Natural killer cell treated with Interleukin-12 subunit alpha and Interleukin-12 subunit beta and Interleukin-15 and Interleukin-18, amount 100 ng/mL, for 72 hours (primary cell): Measurements from ENCODE around the gene TOX3. TPM values are rescaled to one million over a fixed set of nuclear protein-coding genes. Genes with fewer than 3 reads are reported as not detected.

Source experiments
- ATAC-seq, 2 donors: fragments of 150-1000 bp; cut with Tn5 transposase in 1 of 2; sonication (Bioruptor Pico), chemical (Tn5 transposase) in 1 of 2; 2 replicates each; pipeline ENCODE4 v1.10.0; 2021
- DNase-seq: peaks from one replicate; pipeline ENCODE4 v3.0.0; 2022; ENCODE audit warnings: low spot score
- H3K27ac Mint-ChIP-seq, 2 donors: 1 replicate in 1 of 2; 2 replicates in 1 of 2; pipeline ENCODE4 v1.8.0; 2022; ENCODE audit warnings: mixed read lengths in 2 of 2, mild to moderate bottlenecking in 1 of 2, moderate library complexity in 1 of 2
- H3K27me3 Mint-ChIP-seq, 2 donors: 1 replicate in 1 of 2; 2 replicates in 1 of 2; pipeline ENCODE4 v1.8.0; 2022; ENCODE audit warnings: mixed read lengths in 2 of 2
- H3K36me3 Mint-ChIP-seq: one replicate; pipeline ENCODE4 v1.8.0; 2022; ENCODE audit warnings: mixed read lengths
- H3K4me1 Mint-ChIP-seq, 2 donors: 1 replicate in 1 of 2; 2 replicates in 1 of 2; pipeline ENCODE4 v1.8.0; 2022; ENCODE audit warnings: low read depth in 2 of 2, mixed read lengths in 2 of 2, mild to moderate bottlenecking in 1 of 2
- H3K4me3 Mint-ChIP-seq: one replicate; pipeline ENCODE4 v1.8.0; 2022; ENCODE audit warnings: mixed read lengths
- H3K9me3 Mint-ChIP-seq: 2 replicates; pipeline ENCODE4 v1.8.0; 2022; ENCODE audit warnings: mixed read lengths
- total RNA-seq, 2 donors: library from RNA; stranded (reverse); gene quantifications; one replicate each; pipeline ENCODE4 v1.2.3, GENCODE V29; 2022

TOX3 gene
- total RNA-seq, 2 donors from 2014 or later, result not detected

GRCh38 chr16:52499060-52499440 is 47.9 kb downstream of the TOX3 start:
- no peaks in the 10 kb centered on the region for H3K36me3 Mint-ChIP-seq
- H3K4me1 Mint-ChIP-seq, result no peaks in the 10 kb centered on the region
- no peaks in the 10 kb centered on the region for H3K27me3 Mint-ChIP-seq
- no peak overlapping the region for H3K4me3 Mint-ChIP-seq
- DNase-seq (no peak), ATAC-seq (no peak)
- H3K9me3 Mint-ChIP-seq, result peaks cover 4% of the 10 kb centered on the region
- H3K27ac Mint-ChIP-seq, result no peak overlapping the region

GRCh38 chr16:52498328-52499059 is 48.4 kb downstream of the TOX3 start:
- Mint-ChIP-seq H3K27me3 (no peaks in the 10 kb centered on the region), H3K4me1 (no peaks in the 10 kb centered on the region), H3K9me3 (peaks cover 4% of the 10 kb centered on the region), H3K4me3 (no peak overlapping the region), H3K36me3 (no peaks in the 10 kb centered on the region), H3K27ac (no peak overlapping the region)
- no peak for ATAC-seq
- no peak for DNase-seq

- no peak overlapping the region for H3K27ac Mint-ChIP-seq
- H3K4me3 Mint-ChIP-seq, result no peak overlapping the region
- no peaks in the 10 kb centered on the region for H3K4me1 Mint-ChIP-seq
- peaks cover 4% of the 10 kb centered on the region for H3K9me3 Mint-ChIP-seq
- ATAC-seq (no peak), DNase-seq (no peak)
- H3K27me3 Mint-ChIP-seq, result no peaks in the 10 kb centered on the region
- H3K36me3 Mint-ChIP-seq, result no peaks in the 10 kb centered on the region
Observed at GRCh38 chr16:52497067-52497816, 49.7 kb downstream of the TOX3 start.

GRCh38 chr16:52496051-52496876 is 50.7 kb downstream of the TOX3 start:
- peaks cover 5% of the 10 kb centered on the region for H3K9me3 Mint-ChIP-seq
- no peaks in the 10 kb centered on the region for H3K4me1 Mint-ChIP-seq
- H3K4me3 Mint-ChIP-seq, result no peak overlapping the region
- ATAC-seq (no peak), DNase-seq (no peak)
- no peaks in the 10 kb centered on the region for H3K27me3 Mint-ChIP-seq
- no peaks in the 10 kb centered on the region for H3K36me3 Mint-ChIP-seq
- no peak overlapping the region for H3K27ac Mint-ChIP-seq

DNA sequence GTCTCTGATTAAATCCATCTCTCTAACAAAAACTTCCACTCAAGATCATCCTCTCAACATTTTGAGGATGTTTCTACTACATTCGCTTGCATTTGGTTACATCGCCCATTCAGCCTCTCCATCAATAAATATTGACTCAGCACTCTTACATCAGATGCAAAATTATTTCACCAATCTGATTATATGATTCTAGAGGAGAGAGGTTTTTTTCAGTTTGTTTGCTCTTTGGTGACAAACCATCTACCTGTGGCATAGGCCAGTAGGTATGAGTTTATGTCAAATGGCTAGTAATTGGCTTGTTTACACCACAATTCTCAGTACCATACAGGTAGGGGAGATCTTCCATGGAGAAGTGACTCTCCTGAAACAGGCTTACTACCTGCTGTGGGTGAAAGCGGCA is 52.3 kb downstream of the TOX3 start:
- Mint-ChIP-seq H3K4me3 (no peak overlapping the region), H3K27ac (no peak overlapping the region), H3K27me3 (no peaks in the 10 kb centered on the region), H3K36me3 (no peaks in the 10 kb centered on the region), H3K9me3 (peaks cover 9% of the 10 kb centered on the region), H3K4me1 (no peaks in the 10 kb centered on the region)
- no peak for DNase-seq
- ATAC-seq, result no peak

GRCh38 chr16:52494145-52494544 is 52.8 kb downstream of the TOX3 start:
- no peaks in the 10 kb centered on the region for H3K36me3 Mint-ChIP-seq
- H3K4me1 Mint-ChIP-seq, result no peaks in the 10 kb centered on the region
- ATAC-seq, result no peak
- DNase-seq, result no peak
- no peaks in the 10 kb centered on the region for H3K27me3 Mint-ChIP-seq
- no peak overlapping the region for H3K4me3 Mint-ChIP-seq
- H3K9me3 Mint-ChIP-seq, result peaks cover 9% of the 10 kb centered on the region
- H3K27ac Mint-ChIP-seq, result no peak overlapping the region

- DNase-seq, result no peak
- peaks cover 9% of the 10 kb centered on the region for H3K9me3 Mint-ChIP-seq
- ATAC-seq, result no peak
- no peak overlapping the region for H3K4me3 Mint-ChIP-seq
- H3K27me3 Mint-ChIP-seq, result no peaks in the 10 kb centered on the region
- H3K4me1 Mint-ChIP-seq, result no peaks in the 10 kb centered on the region
- no peak overlapping the region for H3K27ac Mint-ChIP-seq
- H3K36me3 Mint-ChIP-seq, result no peaks in the 10 kb centered on the region
Observed at GRCh38 chr16:52492789-52493357, 54.1 kb downstream of the TOX3 start.

DNA sequence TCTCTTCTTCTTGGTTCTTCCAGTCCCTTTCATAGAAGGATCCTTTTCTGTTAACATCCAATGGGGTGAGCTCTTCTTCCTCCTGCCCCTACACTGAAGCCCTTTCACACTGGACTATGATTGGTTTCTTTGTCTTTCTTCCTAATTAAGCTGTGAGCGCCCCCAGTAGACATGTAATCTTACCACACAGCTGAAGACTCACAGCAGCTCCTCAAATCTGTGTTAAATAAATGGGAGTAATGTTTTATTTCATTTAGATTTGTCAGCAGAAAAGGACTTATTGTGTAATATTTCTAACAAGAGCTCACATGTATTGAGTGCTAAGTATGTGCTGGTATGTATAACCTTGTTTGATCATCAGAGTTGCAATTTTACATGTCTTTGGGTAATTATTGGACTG is 55.7 kb downstream of the TOX3 start:
- Mint-ChIP-seq H3K27ac (no peak overlapping the region), H3K4me3 (no peak overlapping the region), H3K36me3 (no peaks in the 10 kb centered on the region), H3K4me1 (no peaks in the 10 kb centered on the region), H3K27me3 (no peaks in the 10 kb centered on the region), H3K9me3 (peaks cover 11% of the 10 kb centered on the region)
- DNase-seq, result no peak
- ATAC-seq, result no peak

GRCh38 chr16:52489894-52490293 is 57.0 kb downstream of the TOX3 start:
- no peak overlapping the region for H3K27ac Mint-ChIP-seq
- H3K36me3 Mint-ChIP-seq, result no peaks in the 10 kb centered on the region
- H3K4me3 Mint-ChIP-seq, result no peak overlapping the region
- H3K9me3 Mint-ChIP-seq, result peaks cover 14% of the 10 kb centered on the region
- ATAC-seq (no peak), DNase-seq (no peak)
- H3K4me1 Mint-ChIP-seq, result no peaks in the 10 kb centered on the region
- no peaks in the 10 kb centered on the region for H3K27me3 Mint-ChIP-seq

DNA sequence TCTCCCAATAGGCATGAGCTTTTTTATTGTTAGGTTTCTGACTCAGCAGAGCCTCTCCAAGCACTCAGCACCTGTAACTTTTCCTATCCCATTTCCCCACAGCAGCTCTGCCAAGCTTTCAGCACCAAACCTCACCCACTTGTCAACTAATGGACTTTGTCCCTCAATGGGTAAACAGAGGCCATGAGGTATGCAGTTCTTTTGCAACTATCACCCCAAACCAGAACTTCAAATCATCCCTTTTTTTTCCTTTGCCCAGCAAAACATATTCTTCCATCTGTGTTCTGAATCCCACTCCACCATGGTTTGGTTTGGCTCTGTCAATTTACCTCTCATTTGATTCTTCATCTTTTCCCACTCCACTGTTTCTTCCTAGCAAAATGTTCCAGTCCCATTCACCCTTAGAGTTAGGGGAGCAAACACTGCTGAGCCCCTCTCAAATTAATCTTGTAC is 58.1 kb downstream of the TOX3 start:
- H3K4me3 Mint-ChIP-seq, result no peak overlapping the region
- no peaks in the 10 kb centered on the region for H3K27me3 Mint-ChIP-seq
- H3K36me3 Mint-ChIP-seq, result no peaks in the 10 kb centered on the region
- no peak overlapping the region for H3K27ac Mint-ChIP-seq
- H3K4me1 Mint-ChIP-seq, result no peaks in the 10 kb centered on the region
- DNase-seq, result no peak
- ATAC-seq, result no peak
- H3K9me3 Mint-ChIP-seq, result peaks cover 10% of the 10 kb centered on the region

GRCh38 chr16:52487849-52488457 is 59.0 kb downstream of the TOX3 start:
- H3K4me1 Mint-ChIP-seq, result no peaks in the 10 kb centered on the region
- H3K9me3 Mint-ChIP-seq, result peaks cover 10% of the 10 kb centered on the region
- H3K36me3 Mint-ChIP-seq, result no peaks in the 10 kb centered on the region
- H3K27me3 Mint-ChIP-seq, result no peaks in the 10 kb centered on the region
- no peak overlapping the region for H3K4me3 Mint-ChIP-seq
- H3K27ac Mint-ChIP-seq, result no peak overlapping the region
- ATAC-seq (no peak), DNase-seq (no peak)

GRCh38 chr16:52480237-52480636 is 66.7 kb downstream of the TOX3 start:
- DNase-seq (no peak), ATAC-seq (no peak)
- Mint-ChIP-seq H3K27ac (no peak overlapping the region), H3K27me3 (no peaks in the 10 kb centered on the region), H3K4me1 (no peaks in the 10 kb centered on the region), H3K4me3 (no peak overlapping the region), H3K9me3 (peaks cover 13% of the 10 kb centered on the region), H3K36me3 (no peaks in the 10 kb centered on the region)

DNA sequence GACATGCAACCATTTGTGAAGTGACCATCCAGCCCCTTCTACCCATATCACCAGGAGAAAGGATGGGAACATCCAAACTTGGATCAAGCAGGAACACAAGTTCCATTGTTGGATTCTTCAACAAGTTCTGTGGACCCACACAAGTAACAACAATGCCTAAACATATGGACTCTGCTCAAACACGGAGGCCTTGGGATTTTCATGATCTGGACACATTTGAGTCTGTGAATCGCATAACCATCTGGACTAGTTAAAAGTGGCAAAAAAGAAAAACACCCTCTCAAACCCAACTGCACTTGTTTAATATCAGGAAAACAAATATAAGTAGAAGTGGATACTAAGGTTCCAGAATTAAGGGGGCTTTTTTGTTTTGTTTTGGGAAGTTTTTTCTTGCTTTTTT is 70.8 kb downstream of the TOX3 start:
- no peaks in the 10 kb centered on the region for H3K4me1 Mint-ChIP-seq
- no peaks in the 10 kb centered on the region for H3K27me3 Mint-ChIP-seq
- no peak overlapping the region for H3K27ac Mint-ChIP-seq
- H3K9me3 Mint-ChIP-seq, result peaks cover 18% of the 10 kb centered on the region
- ATAC-seq (no peak), DNase-seq (no peak)
- no peaks in the 10 kb centered on the region for H3K36me3 Mint-ChIP-seq
- no peak overlapping the region for H3K4me3 Mint-ChIP-seq
